Measurements from ENCODE around the gene FOXP1. TPM values are rescaled to one million over a fixed set of nuclear protein-coding genes. Genes with fewer than 3 reads are reported as not detected.

The FOXP1 gene
- total and polyA plus RNA-seq, 2 of the 13 experiments (the other 11 are each of a cell fraction or from before 2014, with no cell fraction given): 40.4 to 59.0 TPM

GRCh38 chr3:71489315-71489761, 94.2 kb downstream of the FOXP1 start:
- intact Hi-C loops (cut with micrococcal nuclease; ENCODE audit: unreplicated experiment): no loop called here
- TF ChIP-seq RBM22 (optimal IDR thresholded peaks at IDR 0.05; ENCODE audit: low read length) (peak; percentile 40), PHF21A (CRISPR knock-in tag; IDR thresholded peaks at IDR 0.05) (no peak)
- 92% methylated on average over 9 of the region's 9 CpGs for WGBS (ENCODE audit: low lambda C conversion rate)
- Histone ChIP-seq H2AFZ (ENCODE audit: low read length) (no peak overlapping the region), H4K20me1 (ENCODE audit: insufficient read depth, low read length) (no peaks in the 10 kb centered on the region), H3K4me1 (ENCODE audit: insufficient read depth, low read length) (no peaks in the 10 kb centered on the region), H3K27ac (ENCODE audit: extremely low read length, insufficient read depth, low read length) (no peak overlapping the region), H3K36me3 (replicated peaks in 1 of 2; ENCODE audit: control insufficient read depth in 1 of 2, insufficient read depth in 2 of 2, low read length in 2 of 2) (peaks cover 11 to 33% of the 10 kb centered on the region in 2 experiments), H3K27me3 (ENCODE audit: control insufficient read depth in 1 of 2, insufficient read depth in 2 of 2, low read length in 2 of 2) (no peaks in the 10 kb centered on the region), H3K9me3 (ENCODE audit: low read length) (no peaks in the 10 kb centered on the region), H3K9ac (ENCODE audit: insufficient read depth, low read depth, low read length) (no peak overlapping the region), H3K79me2 (ENCODE audit: insufficient read depth, low read length) (peaks cover under 1% of the 10 kb centered on the region), H3K4me2 (ENCODE audit: low read depth, low read length) (no peak overlapping the region), H3K4me3 (replicated peaks in 1 of 3; ENCODE audit: insufficient read depth in 1 of 3, low read depth in 2 of 3, low read length in 3 of 3) (no peak overlapping the region)
- in situ Hi-C loops (cut with HindIII; ENCODE audit: extremely low pct_ligation_motif_present, low pct_unique_long_range_greater_than_20kb): no loop called here
- ATAC-seq (no peak), DNase-seq (ENCODE audit: low spot score) (no peak), FAIRE-seq (no peak)
- CTCF ChIA-PET (ENCODE audit: low intra/inter-chr PET ratio, low total read pairs): no interaction called here
- no TSS peak for BruUV-seq (replicated peaks)
- POLR2A ChIA-PET: no interaction called here

- intact Hi-C loops (cut with micrococcal nuclease; ENCODE audit: unreplicated experiment): no loop called here
- in situ Hi-C loops (cut with HindIII; ENCODE audit: extremely low pct_ligation_motif_present, low pct_unique_long_range_greater_than_20kb): no loop called here
Observed at GRCh38 chr3:71488882-71489281, 94.6 kb downstream of the FOXP1 start.

More at GRCh38 chr3:71488882-71489281, 94.6 kb downstream of the FOXP1 start:
- Histone ChIP-seq H3K4me3 (replicated peaks in 1 of 3; ENCODE audit: insufficient read depth in 1 of 3, low read depth in 2 of 3, low read length in 3 of 3) (no peak overlapping the region), H3K27me3 (ENCODE audit: control insufficient read depth in 1 of 2, insufficient read depth in 2 of 2, low read length in 2 of 2) (no peaks in the 10 kb centered on the region), H3K9ac (ENCODE audit: insufficient read depth, low read depth, low read length) (no peak overlapping the region), H3K36me3 (replicated peaks in 1 of 2; ENCODE audit: control insufficient read depth in 1 of 2, insufficient read depth in 2 of 2, low read length in 2 of 2) (peaks cover 11 to 33% of the 10 kb centered on the region in 2 experiments), H3K27ac (ENCODE audit: extremely low read length, insufficient read depth, low read length) (no peak overlapping the region), H3K4me1 (ENCODE audit: insufficient read depth, low read length) (no peaks in the 10 kb centered on the region), H2AFZ (ENCODE audit: low read length) (no peak overlapping the region), H3K79me2 (ENCODE audit: insufficient read depth, low read length) (peaks cover 6% of the 10 kb centered on the region), H3K4me2 (ENCODE audit: low read depth, low read length) (no peak overlapping the region), H3K9me3 (ENCODE audit: low read length) (no peaks in the 10 kb centered on the region), H4K20me1 (ENCODE audit: insufficient read depth, low read length) (no peaks in the 10 kb centered on the region)
- ChIA-PET POLR2A (no interaction called here), CTCF (ENCODE audit: low intra/inter-chr PET ratio, low total read pairs) (no interaction called here)
- TF ChIP-seq ESRRA (CRISPR knock-in tag; IDR thresholded peaks at IDR 0.05; ENCODE audit: low read depth) (no peak), LRRFIP1 (CRISPR knock-in tag; conservative IDR thresholded peaks at IDR 0.05) (no peak), ZFP1 (CRISPR knock-in tag; IDR thresholded peaks at IDR 0.05) (no peak), ADNP (CRISPR knock-in tag; IDR thresholded peaks at IDR 0.05) (no peak), ZNF253 (CRISPR knock-in tag; IDR thresholded peaks at IDR 0.05; ENCODE audit: borderline replicate concordance) (no peak), ETS1 (CRISPR knock-in tag; IDR thresholded peaks at IDR 0.05) (no peak), RBM22 (optimal IDR thresholded peaks at IDR 0.05; ENCODE audit: low read length) (no peak), TMF1 (CRISPR knock-in tag; IDR thresholded peaks at IDR 0.05; ENCODE audit: low read depth) (no peak), ZNF343 (CRISPR knock-in tag; IDR thresholded peaks at IDR 0.05) (no peak), ZNF121 (CRISPR knock-in tag; IDR thresholded peaks at IDR 0.05) (no peak), TRAFD1 (CRISPR knock-in tag; IDR thresholded peaks at IDR 0.05; ENCODE audit: borderline replicate concordance) (no peak), CHCHD3 (CRISPR knock-in tag; IDR thresholded peaks at IDR 0.05) (no peak)
- no TSS peak for BruUV-seq (replicated peaks)
- WGBS (ENCODE audit: low lambda C conversion rate): 91% methylated on average over 9 of the region's 9 CpGs
- ATAC-seq (no peak), FAIRE-seq (no peak), DNase-seq (ENCODE audit: low spot score) (no peak)
